HG03095 (cell line): ENCODE data around the gene S1PR4.

Experiments used
- ATAC-seq: cut with Tn5 transposase; IDR thresholded peaks from one replicate; pipeline ENCODE4 v1.9.1; 2021; ENCODE audit warnings: moderate library complexity; ENCODE audit not compliant: unreplicated experiment

The S1PR4 gene

GRCh38 chr19:3178377-3178972, at the start of gene S1PR4:
S1PR4 (plus strand) TSS chr19:3178769; CDS start chr19:3178793, 24 bp downstream.
- ATAC-seq = peak; percentile 36

GRCh38 chr19:3129112-3129511, 49.5 kb upstream of the S1PR4 start:
- no peak for ATAC-seq

- no peak for ATAC-seq
These were observed 47.4 kb upstream of the S1PR4 start for GRCh38 chr19:3131168-3131567.

GRCh38 chr19:3132971-3133792, 45.4 kb upstream of the S1PR4 start:
- no peak for ATAC-seq

- ATAC-seq = no peak
These were observed 44.8 kb upstream of the S1PR4 start for GRCh38 chr19:3133793-3134116.

GRCh38 chr19:3135961-3136683, 42.4 kb upstream of the S1PR4 start, which contains the start of gene GNA15:
GNA15 (plus strand) TSS chr19:3136033; CDS start chr19:3136451, 418 bp downstream.
- no peak for ATAC-seq

GRCh38 chr19:3136684-3137055, 41.9 kb upstream of the S1PR4 start:
- ATAC-seq = no peak

GRCh38 chr19:3137119-3137518, 41.5 kb upstream of the S1PR4 start:
- no peak for ATAC-seq

- no peak for ATAC-seq
These were observed 40.3 kb upstream of the S1PR4 start for GRCh38 chr19:3138268-3138667.

- ATAC-seq = no peak
These were observed 37.9 kb upstream of the S1PR4 start for GRCh38 chr19:3140667-3141038.

GRCh38 chr19:3142292-3142670, 36.3 kb upstream of the S1PR4 start:
- ATAC-seq = no peak

- no peak for ATAC-seq
These were observed 35.7 kb upstream of the S1PR4 start for GRCh38 chr19:3142781-3143337.

- ATAC-seq = no peak
These were observed 32.5 kb upstream of the S1PR4 start for GRCh38 chr19:3145909-3146676.

- no peak for ATAC-seq
These were observed 31.9 kb upstream of the S1PR4 start for GRCh38 chr19:3146677-3147100.

GRCh38 chr19:3148503-3148902, 30.1 kb upstream of the S1PR4 start:
- ATAC-seq = no peak

GRCh38 chr19:3149089-3149488, 29.5 kb upstream of the S1PR4 start:
- no peak for ATAC-seq

GRCh38 chr19:3149526-3150505, 28.8 kb upstream of the S1PR4 start:
- no peak for ATAC-seq

- ATAC-seq = no peak
These were observed 27.7 kb upstream of the S1PR4 start for GRCh38 chr19:3150739-3151329.
